ENCODE measurements around the gene NOSIP. TPM values are rescaled to one million over a fixed set of nuclear protein-coding genes. Genes with fewer than 3 reads are reported as not detected.
A peak's percentile ranks its signal among the peaks of the same experiment; 100 is the strongest.

Gene NOSIP
- polyA plus RNA-seq, 6 donors from 2014 or later = 89.5 to 136 (median 113) TPM

DNA sequence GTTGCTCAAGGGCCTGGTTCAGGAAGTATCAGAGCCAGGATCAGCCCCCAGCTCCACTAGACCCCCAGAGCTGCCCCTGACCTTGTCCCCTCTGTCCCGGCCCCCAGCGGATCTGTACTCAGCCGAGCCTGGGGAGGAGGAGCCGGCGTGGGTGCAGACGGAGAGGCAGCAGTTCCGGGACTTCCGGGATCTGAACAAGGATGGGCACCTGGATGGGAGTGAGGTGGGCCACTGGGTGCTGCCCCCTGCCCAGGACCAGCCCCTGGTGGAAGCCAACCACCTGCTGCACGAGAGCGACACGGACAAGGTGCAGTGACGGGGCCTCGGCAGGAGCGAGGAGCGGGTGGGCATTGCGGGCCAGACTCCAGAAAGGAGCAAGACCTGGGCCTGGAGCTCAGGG, 37.9 kb downstream of the NOSIP start:
- no peaks in the 10 kb centered on the region for H3K27me3 Mint-ChIP-seq
- H3K36me3 Mint-ChIP-seq = no peaks in the 10 kb centered on the region
- H3K9me3 Mint-ChIP-seq = no peaks in the 10 kb centered on the region
- ATAC-seq (ENCODE audit: low read depth in 2 of 2) = no peak
- no peak for DNase-seq
- no peak overlapping the region for H3K4me3 Mint-ChIP-seq
- peaks cover 15 to 27% (median 16%) of the 10 kb centered on the region in 3 donors for H3K4me1 Mint-ChIP-seq
- H3K27ac Mint-ChIP-seq = peak overlapping the region in 1 of 6 donors; percentile 79

DNA sequence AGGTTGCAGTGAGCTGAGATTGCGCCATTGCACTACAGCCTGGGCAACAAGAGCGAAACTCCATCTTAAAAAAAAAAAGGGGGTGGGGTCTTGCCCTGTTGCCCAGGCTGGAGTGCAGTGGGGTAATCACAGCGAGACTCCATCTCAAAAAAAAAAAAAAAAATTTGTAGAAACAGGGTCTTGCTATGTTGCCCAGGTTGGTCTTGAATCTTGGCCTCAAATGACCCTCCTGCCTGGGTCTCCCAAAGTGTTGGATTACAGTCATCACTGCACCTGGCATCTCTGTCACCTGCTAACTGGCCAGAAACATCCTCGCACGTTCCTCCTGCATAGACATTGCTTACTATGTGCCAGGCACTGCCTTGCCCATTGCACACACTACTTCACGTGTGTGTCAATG, 38.4 kb downstream of the NOSIP start:
- DNase-seq (no peak), ATAC-seq (ENCODE audit: low read depth in 2 of 2) (no peak)
- peaks cover 17 to 28% (median 18%) of the 10 kb centered on the region in 3 donors for H3K4me1 Mint-ChIP-seq
- no peaks in the 10 kb centered on the region for H3K27me3 Mint-ChIP-seq
- H3K36me3 Mint-ChIP-seq = no peaks in the 10 kb centered on the region
- no peaks in the 10 kb centered on the region for H3K9me3 Mint-ChIP-seq
- H3K4me3 Mint-ChIP-seq = no peak overlapping the region
- peak overlapping the region in 1 of 6 donors; percentile 60 for H3K27ac Mint-ChIP-seq

DNA sequence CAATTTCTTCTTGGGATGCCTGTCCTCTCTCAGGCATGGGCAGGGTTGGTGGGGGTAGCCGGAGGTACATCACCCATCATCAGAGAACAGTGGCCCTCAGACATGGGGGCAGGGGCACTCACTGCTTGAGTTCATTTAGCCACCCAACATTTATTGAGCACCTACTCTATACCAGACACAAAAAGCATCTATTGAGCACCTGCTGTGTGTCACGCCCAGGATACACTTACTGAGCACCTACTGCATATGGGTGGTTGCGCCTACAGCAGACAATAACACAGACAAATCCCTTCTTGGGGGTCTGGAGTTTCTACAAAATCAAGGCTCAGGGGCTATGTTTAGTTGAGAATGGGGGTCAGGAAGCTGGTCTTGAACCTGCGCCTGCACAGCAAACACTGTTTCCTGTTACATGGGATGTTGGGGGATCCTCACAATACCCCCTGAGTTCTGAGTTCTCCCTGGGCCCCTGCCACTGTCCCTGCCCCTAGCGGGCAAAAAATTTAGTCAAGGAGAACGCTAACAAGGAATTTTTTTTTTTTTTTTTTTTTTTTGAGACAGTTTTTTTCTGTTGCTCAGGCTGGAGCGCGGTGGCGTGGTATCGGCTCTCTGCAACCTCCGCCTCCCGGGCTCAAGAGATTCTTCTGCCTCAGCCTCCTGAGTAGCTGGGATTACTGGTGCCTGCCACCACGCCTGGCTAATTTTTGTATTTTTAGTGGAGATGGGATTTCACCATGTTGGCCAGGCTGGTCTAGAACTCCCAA, 41.0 kb downstream of the NOSIP start:
- H3K27ac Mint-ChIP-seq = peak overlapping the region in 1 of 6 donors; percentile 69
- H3K4me3 Mint-ChIP-seq = peak overlapping the region in 1 of 8 donors; percentile 24
- no peaks in the 10 kb centered on the region for H3K36me3 Mint-ChIP-seq
- H3K27me3 Mint-ChIP-seq = peaks cover 0 to 5% (median 0%) of the 10 kb centered on the region in 3 donors
- no peaks in the 10 kb centered on the region for H3K9me3 Mint-ChIP-seq
- ATAC-seq (ENCODE audit: low read depth in 2 of 2) (no peak), DNase-seq (no peak)
- peaks cover 23 to 32% (median 32%) of the 10 kb centered on the region in 3 donors for H3K4me1 Mint-ChIP-seq

DNA sequence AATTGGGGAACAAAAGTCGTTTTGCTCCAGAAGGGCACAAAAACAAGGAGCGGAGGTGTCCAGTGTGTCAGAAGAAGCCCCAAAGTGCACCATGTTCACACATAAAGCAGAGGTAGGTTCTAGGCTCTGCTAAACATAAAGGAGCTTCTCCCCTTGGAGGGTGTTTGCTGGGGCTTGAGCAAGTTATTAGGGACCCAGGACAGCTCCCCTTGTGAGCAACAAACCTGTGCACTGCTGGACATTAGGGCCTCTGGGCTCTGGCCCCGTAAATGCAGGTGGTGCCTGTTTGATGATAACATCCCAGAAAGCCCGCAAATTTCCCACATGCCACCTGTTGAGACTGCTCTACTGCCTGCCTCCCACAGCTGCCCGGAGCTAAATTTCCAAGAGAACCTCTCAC, 41.7 kb downstream of the NOSIP start:
- peaks cover 0 to 5% (median 0%) of the 10 kb centered on the region in 3 donors for H3K27me3 Mint-ChIP-seq
- no peaks in the 10 kb centered on the region for H3K9me3 Mint-ChIP-seq
- peak overlapping the region in 4 of 8 donors; percentile 65 to 89 (median 76) for H3K4me3 Mint-ChIP-seq
- H3K4me1 Mint-ChIP-seq = peaks cover 21 to 34% (median 33%) of the 10 kb centered on the region in 3 donors
- ATAC-seq (ENCODE audit: low read depth in 2 of 2) = no peak
- DNase-seq = no peak
- peak overlapping the region in 2 of 6 donors; percentile 68 to 85 for H3K27ac Mint-ChIP-seq
- H3K36me3 Mint-ChIP-seq = no peaks in the 10 kb centered on the region

DNA sequence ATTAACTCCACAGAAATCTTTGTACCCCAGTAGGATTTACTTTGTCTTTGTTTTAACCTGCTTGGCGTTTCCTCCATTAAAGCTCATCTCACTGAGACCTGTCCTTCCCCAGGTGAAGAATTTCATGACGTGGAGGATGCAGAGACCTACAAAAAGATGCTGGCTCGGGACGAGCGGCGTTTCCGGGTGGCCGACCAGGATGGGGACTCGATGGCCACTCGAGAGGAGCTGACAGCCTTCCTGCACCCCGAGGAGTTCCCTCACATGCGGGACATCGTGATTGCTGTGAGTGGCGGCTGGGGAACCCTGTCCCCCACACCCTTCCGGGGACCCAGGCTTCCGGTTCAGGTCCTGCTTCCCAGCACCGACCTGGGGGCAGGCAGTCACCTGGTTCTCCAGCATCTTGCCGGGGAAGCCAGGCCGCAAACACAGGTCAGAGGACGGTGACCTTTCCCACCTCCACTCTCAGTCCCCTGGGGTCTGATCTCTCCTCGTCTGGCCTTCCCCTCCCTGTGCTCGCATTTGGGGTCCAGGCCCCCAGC, 43.4 kb downstream of the NOSIP start:
- ATAC-seq (ENCODE audit: low read depth in 2 of 2) = no peak
- no peaks in the 10 kb centered on the region for H3K36me3 Mint-ChIP-seq
- peak overlapping the region in 2 of 6 donors; percentile 68 to 95 for H3K27ac Mint-ChIP-seq
- DNase-seq = no peak
- no peaks in the 10 kb centered on the region for H3K9me3 Mint-ChIP-seq
- H3K27me3 Mint-ChIP-seq = peaks cover 0 to 11% (median 0%) of the 10 kb centered on the region in 3 donors
- H3K4me3 Mint-ChIP-seq = peak overlapping the region in 4 of 8 donors; percentile 61 to 89 (median 76)
- H3K4me1 Mint-ChIP-seq = peaks cover 27 to 44% (median 43%) of the 10 kb centered on the region in 3 donors

DNA sequence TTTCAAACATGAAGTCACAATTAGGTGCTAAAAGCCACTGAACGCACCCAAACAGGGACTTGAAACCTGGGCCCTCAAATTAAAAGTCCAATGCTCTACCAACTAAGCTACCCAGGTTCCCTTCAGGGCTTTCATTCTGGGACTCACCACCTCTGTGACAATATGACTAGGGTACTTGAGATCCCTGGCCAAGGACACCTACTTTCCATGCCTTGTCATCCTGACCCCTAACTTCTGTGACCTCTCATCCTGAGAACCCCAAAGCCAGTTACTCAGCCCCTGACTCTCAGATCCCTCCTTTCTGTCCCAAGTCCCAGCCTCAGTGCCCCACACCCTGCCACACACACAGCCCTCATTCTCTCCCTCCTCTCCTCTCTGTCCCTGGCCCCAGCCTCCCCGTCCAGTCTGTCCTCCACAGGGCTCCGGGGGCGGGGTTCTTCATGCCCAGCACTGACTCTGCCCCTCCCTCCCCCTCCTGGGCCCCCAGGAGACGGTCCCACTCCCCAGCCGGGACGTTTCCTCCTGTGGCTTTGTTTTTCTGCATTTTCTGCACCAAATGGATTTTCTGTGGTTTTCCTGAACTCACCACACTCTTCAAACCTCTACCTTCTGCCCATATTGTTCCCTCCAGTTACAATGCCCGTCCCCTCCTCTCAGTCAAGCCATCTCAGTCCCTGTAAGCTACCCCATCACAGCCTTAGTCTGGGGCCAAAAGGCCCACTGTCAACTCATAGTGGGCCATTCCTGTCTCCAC, 45.5 kb downstream of the NOSIP start:
- Mint-ChIP-seq H3K27ac (peak overlapping the region in 5 of 6 donors; percentile 41 to 92 (median 80)), H3K4me3 (peak overlapping the region; percentile 78 to 91 (median 90)), H3K9me3 (no peaks in the 10 kb centered on the region), H3K36me3 (no peaks in the 10 kb centered on the region), H3K27me3 (peaks cover 0 to 11% (median 0%) of the 10 kb centered on the region in 3 donors), H3K4me1 (peaks cover 24 to 43% (median 39%) of the 10 kb centered on the region in 3 donors)
- DNase-seq (no peak), ATAC-seq (ENCODE audit: low read depth in 2 of 2) (no peak)

DNA sequence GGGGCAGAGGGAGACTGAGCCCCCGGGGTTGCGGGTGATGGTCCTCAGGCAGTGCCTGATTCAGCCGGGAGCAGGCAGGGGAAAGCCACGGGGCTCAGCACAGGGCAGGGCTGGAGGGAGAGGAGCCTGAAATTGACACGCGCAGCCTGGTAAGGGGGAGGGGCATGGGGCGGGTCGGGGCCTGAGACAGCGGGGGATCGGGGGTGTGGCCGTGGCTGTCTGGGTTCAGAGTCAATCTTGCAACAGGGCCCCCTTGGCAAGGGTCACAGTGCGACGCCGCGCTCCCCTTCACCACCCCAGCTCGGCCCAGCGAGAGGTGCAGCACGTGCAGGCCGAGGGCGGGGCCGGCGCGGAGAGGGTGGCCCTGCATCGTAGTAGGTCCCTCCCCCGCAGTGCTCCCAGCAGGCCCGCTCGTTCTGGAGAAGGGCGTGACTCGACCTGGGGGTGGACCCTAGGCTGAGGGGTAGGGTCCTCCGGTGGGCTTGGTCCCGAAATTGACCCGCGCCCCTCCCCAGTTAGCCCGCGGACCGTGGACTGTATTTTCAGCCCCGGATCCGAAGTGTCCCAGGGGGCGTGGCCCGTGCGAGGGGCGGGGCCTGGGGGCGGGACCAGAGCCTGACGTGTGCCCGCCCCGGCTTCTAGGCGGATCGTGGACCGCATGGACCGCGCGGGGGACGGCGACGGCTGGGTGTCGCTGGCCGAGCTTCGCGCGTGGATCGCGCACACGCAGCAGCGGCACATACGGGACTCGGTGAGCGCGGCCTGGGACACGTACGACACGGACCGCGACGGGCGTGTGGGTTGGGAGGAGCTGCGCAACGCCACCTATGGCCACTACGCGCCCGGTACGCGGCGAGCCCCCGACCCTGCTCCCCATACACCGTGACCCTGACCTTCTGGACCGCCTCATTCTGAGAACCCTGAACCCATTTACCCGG, 46.5 kb downstream of the NOSIP start:
- Mint-ChIP-seq H3K27me3 (peaks cover 0 to 11% (median 0%) of the 10 kb centered on the region in 3 donors), H3K4me1 (peaks cover 23 to 43% (median 38%) of the 10 kb centered on the region in 3 donors), H3K9me3 (no peaks in the 10 kb centered on the region)

DNA sequence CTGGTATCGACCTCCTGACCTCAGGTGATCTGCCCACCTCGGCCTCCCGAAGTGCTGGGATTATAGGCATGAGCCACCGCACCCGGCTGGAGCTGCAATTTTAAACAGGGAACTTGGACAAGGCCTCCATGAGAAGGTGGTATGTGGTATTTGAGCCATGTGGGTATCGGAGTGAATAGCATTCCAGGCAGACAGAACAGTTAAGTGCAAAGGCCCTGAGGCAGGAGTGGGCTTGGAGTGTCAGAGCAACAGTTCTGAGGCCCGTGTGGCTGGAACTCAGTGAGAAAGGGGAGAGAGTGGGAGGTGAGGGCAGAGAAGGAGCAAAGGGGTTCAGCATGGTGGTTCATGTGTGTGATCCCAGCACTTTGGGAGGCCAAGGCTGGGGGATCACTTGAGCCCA, 49.6 kb downstream of the NOSIP start:
- Mint-ChIP-seq H3K4me1 (peaks cover 31 to 38% (median 36%) of the 10 kb centered on the region in 3 donors), H3K27ac (no peak overlapping the region), H3K27me3 (peaks cover 0 to 17% (median 0%) of the 10 kb centered on the region in 3 donors), H3K4me3 (peak overlapping the region in 1 of 8 donors; percentile 20), H3K9me3 (no peaks in the 10 kb centered on the region), H3K36me3 (peaks cover 0 to 6% of the 10 kb centered on the region in 2 donors)
- DNase-seq (no peak), ATAC-seq (ENCODE audit: low read depth in 2 of 2) (no peak)

More for the DNA sequence above, 46.5 kb downstream of the NOSIP start:
- peak overlapping the region; percentile 81 to 91 (median 90) for H3K4me3 Mint-ChIP-seq
- no peaks in the 10 kb centered on the region for H3K36me3 Mint-ChIP-seq
- peak overlapping the region in 5 of 6 donors; percentile 44 to 95 (median 89) for H3K27ac Mint-ChIP-seq
- DNase-seq (peak; percentile 87), ATAC-seq (ENCODE audit: low read depth in 2 of 2) (peak; percentile 86)

DNA sequence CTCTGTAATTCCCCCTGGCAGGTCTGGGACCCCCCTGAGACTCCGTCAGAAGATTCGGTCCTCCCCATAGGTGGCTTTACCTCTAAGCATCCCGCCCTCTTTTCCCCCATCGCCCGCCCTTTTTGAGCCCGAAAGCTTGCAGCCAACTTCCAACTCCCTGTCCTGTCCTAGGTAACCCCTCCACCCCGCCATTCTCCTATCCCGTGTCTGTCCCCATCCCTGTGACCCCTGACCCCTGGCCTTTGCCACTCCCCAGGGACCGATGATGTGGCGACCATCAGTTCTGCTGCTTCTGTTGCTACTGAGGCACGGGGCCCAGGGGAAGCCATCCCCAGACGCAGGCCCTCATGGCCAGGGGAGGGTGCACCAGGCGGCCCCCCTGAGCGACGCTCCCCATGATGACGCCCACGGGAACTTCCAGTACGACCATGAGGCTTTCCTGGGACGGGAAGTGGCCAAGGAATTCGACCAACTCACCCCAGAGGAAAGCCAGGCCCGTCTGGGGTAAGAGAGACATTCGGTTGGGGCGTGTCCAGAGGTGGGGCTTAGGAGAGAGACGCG, 52.1 kb downstream of the NOSIP start:
- ATAC-seq (ENCODE audit: low read depth in 2 of 2) = peak in 1 of 2 donors; percentile 4
- Mint-ChIP-seq H3K9me3 (no peaks in the 10 kb centered on the region), H3K4me3 (peak overlapping the region in 7 of 8 donors; percentile 60 to 90 (median 80)), H3K27me3 (peaks cover 0 to 10% (median 0%) of the 10 kb centered on the region in 3 donors), H3K36me3 (peaks cover 0 to 6% of the 10 kb centered on the region in 2 donors), H3K27ac (peak overlapping the region in 2 of 6 donors; percentile 63 to 74), H3K4me1 (peaks cover 18 to 21% (median 21%) of the 10 kb centered on the region in 3 donors)
- DNase-seq = no peak

DNA sequence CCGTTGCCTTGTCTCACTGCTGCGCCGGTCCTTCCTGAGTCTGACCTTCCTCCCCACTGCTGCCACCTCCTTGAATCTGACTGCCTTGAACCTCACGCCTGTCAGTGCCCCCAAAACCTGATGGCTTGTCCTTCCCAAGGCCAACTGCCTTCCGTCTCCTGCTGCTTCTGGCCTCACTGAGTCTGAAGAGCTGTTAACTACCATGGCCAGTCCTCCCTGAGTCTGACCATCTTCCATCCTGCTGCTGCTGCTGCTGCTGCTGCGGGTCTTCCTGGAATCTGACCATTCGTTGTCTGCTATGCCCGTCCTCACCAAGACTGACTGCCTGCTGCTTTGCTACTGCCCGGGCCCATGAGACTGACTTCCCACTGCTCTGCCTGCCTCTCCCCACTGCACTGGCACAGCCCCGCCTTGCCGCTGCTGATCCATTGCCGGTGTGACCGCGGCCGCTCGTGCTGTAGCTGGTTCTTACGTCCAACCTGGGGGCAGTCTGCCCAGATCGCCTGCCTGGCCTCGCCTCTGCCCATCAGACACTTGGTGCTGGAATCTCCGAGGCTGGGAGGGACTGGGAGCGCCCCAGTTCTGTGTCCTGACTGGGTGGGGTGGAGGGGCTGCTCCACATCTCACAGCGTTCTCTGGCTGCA, 55.4 kb downstream of the NOSIP start:
- peaks cover 12 to 17% (median 14%) of the 10 kb centered on the region in 3 donors for H3K4me1 Mint-ChIP-seq
- no peak for ATAC-seq (ENCODE audit: low read depth in 2 of 2)
- peak overlapping the region in 1 of 8 donors; percentile 50 for H3K4me3 Mint-ChIP-seq
- peaks cover 0 to 6% (median 0%) of the 10 kb centered on the region in 3 donors for H3K27me3 Mint-ChIP-seq
- H3K36me3 Mint-ChIP-seq = peaks cover 0 to 6% of the 10 kb centered on the region in 2 donors
- H3K27ac Mint-ChIP-seq = peak overlapping the region in 1 of 6 donors; percentile 93
- no peak for DNase-seq
- H3K9me3 Mint-ChIP-seq = no peaks in the 10 kb centered on the region

DNA sequence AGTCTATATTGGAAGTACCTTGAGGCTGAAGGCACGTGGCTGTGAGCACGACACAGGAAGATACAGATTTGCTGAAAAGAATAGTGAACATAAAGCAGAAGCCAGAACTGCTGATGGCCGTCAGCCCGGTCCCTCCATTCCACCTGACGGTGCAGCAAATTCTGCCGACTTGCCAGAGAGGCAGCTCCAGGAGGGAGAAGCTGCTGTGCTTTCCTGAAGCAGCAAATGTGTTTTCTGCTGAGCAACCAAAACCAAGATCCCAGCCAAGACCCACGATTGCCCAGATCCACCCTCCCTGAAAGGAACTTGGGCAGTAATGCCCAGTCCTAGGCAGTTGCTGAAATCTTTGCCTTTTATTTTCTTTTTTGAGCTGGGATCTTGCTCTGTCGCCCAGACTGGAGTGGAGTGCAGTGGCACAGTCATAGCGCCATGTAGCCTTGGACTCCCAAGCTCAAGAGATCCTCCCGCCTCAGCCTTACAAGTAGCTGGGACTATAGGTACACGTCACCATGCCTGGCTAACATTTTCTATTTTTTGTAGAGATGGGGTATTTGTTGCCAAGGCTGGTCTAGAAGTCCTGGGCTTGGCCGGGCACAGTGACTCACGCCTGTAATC, 59.5 kb downstream of the NOSIP start:
- ATAC-seq (ENCODE audit: low read depth in 2 of 2) (no peak), DNase-seq (no peak)
- no peaks in the 10 kb centered on the region for H3K27me3 Mint-ChIP-seq
- peaks cover 0 to 2% of the 10 kb centered on the region in 2 donors for H3K36me3 Mint-ChIP-seq
- no peak overlapping the region for H3K27ac Mint-ChIP-seq
- no peak overlapping the region for H3K4me3 Mint-ChIP-seq
- peaks cover 10 to 13% (median 11%) of the 10 kb centered on the region in 3 donors for H3K4me1 Mint-ChIP-seq
- H3K9me3 Mint-ChIP-seq = no peaks in the 10 kb centered on the region

All from naive B cell (primary cell).